CD14-positive monocyte (primary cell): ENCODE measurements around the gene WDR5. TPM values are rescaled to one million over a fixed set of nuclear protein-coding genes. Genes with fewer than 3 reads are reported as not detected.

Source experiments
- DNase-seq, 3 donors: peaks; one replicate each; pipeline ENCODE4 v3.0.0-alpha.2; 2011 to 2022
- H2AFZ ChIP-seq: 2 replicates; pipeline ENCODE4 v1.6.0; 2012; ENCODE audit warnings: mild to moderate bottlenecking, low read depth, low read length, inconsistent platforms; ENCODE audit not compliant: insufficient read depth, poor library complexity, severe bottlenecking
- H3K27ac ChIP-seq, 2 donors: 1 replicate in 1 of 2; 2 replicates in 1 of 2; pipeline ENCODE4 v1.5.1; 2012 to 2013; ENCODE audit warnings: low read length in 2 of 2, control low read depth in 1 of 2, inconsistent platforms in 1 of 2, low read depth in 1 of 2, mild to moderate bottlenecking in 1 of 2
- H3K27me3 ChIP-seq, 2 donors: one replicate each; pipeline versions ENCODE4 v1.6.0 to v1.6.1; 2011 to 2013; ENCODE audit warnings: low read length in 2 of 2; ENCODE audit not compliant: control insufficient read depth in 2 of 2, insufficient read depth in 2 of 2
- H3K36me3 ChIP-seq, 2 donors: replicated peaks in 1 of 2; 1 replicate in 1 of 2; 2 replicates in 1 of 2; pipeline versions ENCODE4 v1.5.1 to v1.6.1; 2012 to 2013; ENCODE audit warnings: low read length in 2 of 2, control low read depth in 1 of 2, inconsistent platforms in 1 of 2, mild to moderate bottlenecking in 1 of 2; ENCODE audit not compliant: insufficient read depth in 2 of 2, control insufficient read depth in 1 of 2
- H3K4me1 ChIP-seq, 2 donors: 1 replicate in 1 of 2; 2 replicates in 1 of 2; pipeline versions ENCODE4 v1.5.1 to v1.6.1; 2012 to 2013; ENCODE audit warnings: low read length in 2 of 2, control low read depth in 1 of 2, inconsistent platforms in 1 of 2, mild to moderate bottlenecking in 1 of 2, moderate library complexity in 1 of 2; ENCODE audit not compliant: insufficient read depth in 2 of 2, control insufficient read depth in 1 of 2
- H3K4me2 ChIP-seq: replicated peaks from 2 replicates; pipeline ENCODE3; 2012; ENCODE audit warnings: low read length, moderate library complexity, mild to moderate bottlenecking; ENCODE audit not compliant: poor library complexity, severe bottlenecking; ENCODE audit errors: extremely low read depth
- H3K4me3 ChIP-seq, 3 experiments: fragments of 200-600 bp in 1 of 3; sonication (generic) in 1 of 3; replicated peaks in 1 of 3; 1 replicate in 2 of 3; 2 replicates in 1 of 3; pipeline ENCODE4 v1.5.1; 2011 to 2013; ENCODE audit warnings: low read length in 3 of 3, mild to moderate bottlenecking in 3 of 3, control low read depth in 2 of 3, low read depth in 2 of 3, inconsistent platforms in 1 of 3, moderate library complexity in 1 of 3
- H3K79me2 ChIP-seq: 2 replicates; pipeline ENCODE4 v1.6.0; 2012; ENCODE audit warnings: mild to moderate bottlenecking, control low read depth, inconsistent platforms, low read length, moderate library complexity; ENCODE audit not compliant: insufficient read depth
- H3K9ac ChIP-seq: 2 replicates; pipeline ENCODE4 v1.6.0; 2017; ENCODE audit warnings: low read length, mild to moderate bottlenecking; ENCODE audit not compliant: insufficient read depth, poor library complexity, severe bottlenecking
- H3K9me3 ChIP-seq, 2 donors: replicated peaks in 1 of 2; 1 replicate in 1 of 2; 2 replicates in 1 of 2; pipeline versions ENCODE4 v1.5.1 to v1.6.1; 2012 to 2013; ENCODE audit warnings: low read length in 2 of 2, control low read depth in 1 of 2; ENCODE audit not compliant: control insufficient read depth in 1 of 2, insufficient read depth in 1 of 2
- H4K20me1 ChIP-seq: 2 replicates; pipeline ENCODE4 v1.6.0; 2012; ENCODE audit warnings: mild to moderate bottlenecking, low read length, control low read depth, moderate library complexity; ENCODE audit not compliant: insufficient read depth
- H3K27ac Mint-ChIP-seq, 7 donors: one replicate each; pipeline ENCODE4 v1.8.0; 2020; ENCODE audit warnings: mild to moderate bottlenecking in 7 of 7, mixed read lengths in 7 of 7, moderate library complexity in 6 of 7, inconsistent platforms in 2 of 7
- H3K27me3 Mint-ChIP-seq, 3 donors: one replicate each; pipeline ENCODE4 v1.8.0; 2021 to 2022; ENCODE audit warnings: low read depth in 3 of 3, mild to moderate bottlenecking in 3 of 3, mixed read lengths in 3 of 3, moderate library complexity in 3 of 3, inconsistent platforms in 1 of 3
- H3K36me3 Mint-ChIP-seq, 2 donors: one replicate each; pipeline ENCODE4 v1.8.0; 2020; ENCODE audit warnings: mixed read lengths in 2 of 2, inconsistent platforms in 1 of 2, mild to moderate bottlenecking in 1 of 2
- H3K4me1 Mint-ChIP-seq: one replicate; pipeline ENCODE4 v1.8.0; 2020; ENCODE audit warnings: mild to moderate bottlenecking, mixed read lengths
- H3K4me3 Mint-ChIP-seq, 2 donors: one replicate each; pipeline ENCODE4 v1.8.0; 2020; ENCODE audit warnings: mild to moderate bottlenecking in 2 of 2, mixed read lengths in 2 of 2, moderate library complexity in 1 of 2
- H3K9me3 Mint-ChIP-seq, 7 donors: one replicate each; pipeline ENCODE4 v1.8.0; 2020 to 2022; ENCODE audit warnings: mixed read lengths in 7 of 7, mild to moderate bottlenecking in 6 of 7, moderate library complexity in 6 of 7, inconsistent platforms in 2 of 7
- WGBS: methylation state at CpG from one replicate; pipeline ENCODE4 v1.1.5; 2013; ENCODE audit warnings: missing lambda C conversion rate; ENCODE audit not compliant: insufficient coverage; 5-methylcytosine and 5-hydroxymethylcytosine counted together
- intact Hi-C, 2 donors: fragments of 100-400 bp; cut with micrococcal nuclease; formaldehyde crosslinking; loops; one replicate each; pipeline versions ENCODE4 v1.15.0 to v1.15.1; 2023
- polyA plus RNA-seq, 3 donors: library from polyadenylated mRNA; depleted of rRNA in 1 of 3; unstranded in 2 of 3; stranded (reverse) in 1 of 3; fragments of 300-500 nt in 2 of 3; fragments of >200 nt in 1 of 3; fragmentation: Illumina TruSeq in 2 of 3; gene quantifications; 1 replicate in 2 of 3; 2 replicates in 1 of 3; pipeline ENCODE4 v1.2.3, GENCODE V29; 2012 to 2021
- TF ChIP-seq, protein P1 (sequence below): fragments of 200-600 bp; IDR thresholded peaks from one replicate; pipeline ENCODE4 v1.8.0; 2022; ENCODE audit warnings: antibody characterized with exemption, mild to moderate bottlenecking

WDR5 gene
- polyA plus RNA-seq, 3 donors, result 8.7 to 17.3 (median 10.2) TPM

- Histone ChIP-seq H2AFZ (no peak overlapping the region), H3K27me3 (peaks cover 0 to 2% of the 10 kb centered on the region in 2 donors), H3K36me3 (no peaks in the 10 kb centered on the region), H4K20me1 (no peaks in the 10 kb centered on the region), H3K4me3 (no peak overlapping the region), H3K9ac (no peak overlapping the region), H3K9me3 (no peaks in the 10 kb centered on the region), H3K27ac (no peak overlapping the region), H3K4me2 (no peak overlapping the region), H3K79me2 (no peaks in the 10 kb centered on the region), H3K4me1 (peaks cover 3 to 6% of the 10 kb centered on the region in 2 donors)
- whole genome bisulfite sequencing, result 92% methylated on average over 19 of the region's 20 CpGs
- Mint-ChIP-seq H3K9me3 (peaks cover 0 to 2% (median 0%) of the 10 kb centered on the region in 7 donors), H3K27me3 (peaks cover 15 to 42% (median 15%) of the 10 kb centered on the region in 3 donors), H3K4me1 (peaks cover 10% of the 10 kb centered on the region), H3K36me3 (no peaks in the 10 kb centered on the region), H3K27ac (no peak overlapping the region), H3K4me3 (peak overlapping the region in 1 of 2 donors; percentile 48)
- intact Hi-C loops, result no loop called here
- TF ChIP-seq, protein P1, sequence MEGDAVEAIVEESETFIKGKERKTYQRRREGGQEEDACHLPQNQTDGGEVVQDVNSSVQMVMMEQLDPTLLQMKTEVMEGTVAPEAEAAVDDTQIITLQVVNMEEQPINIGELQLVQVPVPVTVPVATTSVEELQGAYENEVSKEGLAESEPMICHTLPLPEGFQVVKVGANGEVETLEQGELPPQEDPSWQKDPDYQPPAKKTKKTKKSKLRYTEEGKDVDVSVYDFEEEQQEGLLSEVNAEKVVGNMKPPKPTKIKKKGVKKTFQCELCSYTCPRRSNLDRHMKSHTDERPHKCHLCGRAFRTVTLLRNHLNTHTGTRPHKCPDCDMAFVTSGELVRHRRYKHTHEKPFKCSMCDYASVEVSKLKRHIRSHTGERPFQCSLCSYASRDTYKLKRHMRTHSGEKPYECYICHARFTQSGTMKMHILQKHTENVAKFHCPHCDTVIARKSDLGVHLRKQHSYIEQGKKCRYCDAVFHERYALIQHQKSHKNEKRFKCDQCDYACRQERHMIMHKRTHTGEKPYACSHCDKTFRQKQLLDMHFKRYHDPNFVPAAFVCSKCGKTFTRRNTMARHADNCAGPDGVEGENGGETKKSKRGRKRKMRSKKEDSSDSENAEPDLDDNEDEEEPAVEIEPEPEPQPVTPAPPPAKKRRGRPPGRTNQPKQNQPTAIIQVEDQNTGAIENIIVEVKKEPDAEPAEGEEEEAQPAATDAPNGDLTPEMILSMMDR, result no peak
- no peak for DNase-seq
Observed at GRCh38 chr9:134180786-134181647, 45.1 kb downstream of the WDR5 start.

DNA sequence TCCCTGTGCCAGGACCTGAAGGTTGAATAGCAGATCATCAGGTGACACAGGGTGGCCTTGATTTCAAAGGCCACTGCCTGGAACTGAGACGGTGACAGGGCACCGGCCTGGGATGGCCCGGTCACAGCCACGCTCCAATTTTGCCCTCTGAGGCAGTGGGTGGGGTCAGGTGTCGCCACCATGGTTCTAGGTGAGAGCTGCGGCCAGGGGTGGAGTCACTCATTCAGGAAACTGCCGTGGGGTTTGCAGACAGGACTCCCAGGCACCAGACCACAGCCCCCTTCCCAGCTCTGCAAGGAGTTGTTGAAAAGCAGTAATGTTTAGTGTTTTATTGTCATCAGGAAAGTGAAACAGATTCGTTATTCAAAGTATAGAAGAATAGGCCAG is 45.8 kb downstream of the WDR5 start:
- H2AFZ ChIP-seq, result no peak overlapping the region
- peaks cover 3 to 9% of the 10 kb centered on the region in 2 donors for H3K4me1 ChIP-seq
- Mint-ChIP-seq H3K27me3 (peaks cover 13 to 39% (median 18%) of the 10 kb centered on the region in 3 donors), H3K4me1 (peaks cover 14% of the 10 kb centered on the region), H3K9me3 (peaks cover 0 to 2% (median 0%) of the 10 kb centered on the region in 7 donors), H3K27ac (no peak overlapping the region), H3K36me3 (no peaks in the 10 kb centered on the region), H3K4me3 (no peak overlapping the region)
- no peaks in the 10 kb centered on the region for H3K36me3 ChIP-seq
- no peak overlapping the region for H3K27ac ChIP-seq
- TF ChIP-seq, protein P1, result no peak
- no peaks in the 10 kb centered on the region for H4K20me1 ChIP-seq
- no peaks in the 10 kb centered on the region for H3K79me2 ChIP-seq
- no peak overlapping the region for H3K9ac ChIP-seq
- H3K4me3 ChIP-seq, result no peak overlapping the region
- no peak for DNase-seq
- no peaks in the 10 kb centered on the region for H3K9me3 ChIP-seq
- H3K4me2 ChIP-seq, result no peak overlapping the region
- H3K27me3 ChIP-seq, result peaks cover 0 to 2% of the 10 kb centered on the region in 2 donors
- 68% methylated on average over 8 of the region's 8 CpGs for WGBS
- intact Hi-C loops, result no loop called here
